Motor neuron (in vitro differentiated cells): ENCODE data around the gene PFKM. TPM values are rescaled to one million over a fixed set of nuclear protein-coding genes. Genes with fewer than 3 reads are reported as not detected.

Experiments used
- ATAC-seq, 8 experiments: fragments of 200-7000 bp; cut with Tn5 transposase; replicated peaks in 6 of 8; 2 replicates each; pipeline ENCODE4 v1.8.0; 2021; ENCODE audit warnings: mild to moderate bottlenecking in 8 of 8, moderate library complexity in 8 of 8
- H3K27ac ChIP-seq, 2 donors: fragments of 250-450 bp; sonication (Bioruptor Pico); 2 replicates each; pipeline ENCODE4 v1.9.0; 2021; ENCODE audit warnings: antibody characterized with exemption in 2 of 2, mild to moderate bottlenecking in 2 of 2, moderate library complexity in 1 of 2
- H3K4me1 ChIP-seq, 2 donors: fragments of 250-450 bp; sonication (Bioruptor Pico); replicated peaks in 1 of 2; 2 replicates each; pipeline ENCODE4 v1.6.1; 2021; ENCODE audit warnings: antibody characterized with exemption in 2 of 2, mild to moderate bottlenecking in 2 of 2, moderate library complexity in 1 of 2
- H3K4me3 ChIP-seq, 5 donors: fragments of 250-450 bp; sonication (Bioruptor Pico); 2 replicates each; pipeline ENCODE4 v1.9.0; 2021; ENCODE audit warnings: antibody characterized with exemption in 5 of 5, mild to moderate bottlenecking in 5 of 5, moderate library complexity in 4 of 5
- WGBS, 10 experiments: fragments of 450-650 bp; shearing (Covaris generic); methylation state at CpG; one replicate each; pipeline ENCODE4 v1.0.0; 2022; 5-methylcytosine and 5-hydroxymethylcytosine counted together
- in situ Hi-C, 9 experiments: fragments of 400-800 bp; cut with MboI; loops; one replicate each; pipeline ENCODE4 v1.15.0; 2021; ENCODE audit warnings: low sequenced_read_pairs in 9 of 9, low pct_unique_long_range_greater_than_20kb in 2 of 9; ENCODE audit not compliant: unreplicated experiment in 9 of 9
- total RNA-seq, 8 experiments: library from RNA; unstranded; fragments of 300-600 nt; gene quantifications; 2 replicates each; pipeline versions ENCODE4 v1.2.3 to v1.2.4, GENCODE V29; 2022

The PFKM gene
- total RNA-seq, 8 experiments from 2014 or later = 66.7 to 146 (median 81.6) TPM

GRCh38 chr12:48185181-48185919, 66.2 kb downstream of the PFKM start:
- peak; percentile 16 to 69 (median 30) for ATAC-seq
- Histone ChIP-seq H3K27ac (peak overlapping the region; percentile 64 to 90), H3K4me1 (peaks cover 14 to 16% of the 10 kb centered on the region in 2 donors), H3K4me3 (peak overlapping the region; percentile 56 to 98 (median 86))
- WGBS, 10 experiments = 20 to 100% (median 36%) methylated on average over 1 to 7 of the region's 10 CpGs; no CpG with 5 or more reads in 4 of the 10 experiments
- in situ Hi-C loops = loop anchor here in 3 of 9 experiments (25.0 kb wide), 2 partner anchors 277 to 473 kb away; partner anchors contain the start of genes RPAP3 (in 2 of the 3) and ANP32D (in 1 of the 3)

- Histone ChIP-seq H3K4me1 (peaks cover 9 to 12% of the 10 kb centered on the region in 2 donors), H3K27ac (no peak overlapping the region), H3K4me3 (no peak overlapping the region)
- ATAC-seq = no peak
- in situ Hi-C loops = loop anchor here in 3 of 9 experiments (25.0 kb wide), 2 partner anchors 274 to 476 kb away; partner anchors contain the start of genes RPAP3 (in 2 of the 3) and ANP32D (in 1 of the 3)
- 25 to 84% (median 67%) methylated on average over 1 to 7 of the region's 10 CpGs for WGBS, 10 experiments
These were observed 68.9 kb downstream of the PFKM start for GRCh38 chr12:48187916-48188695.

- in situ Hi-C loops = loop anchor here in 3 of 9 experiments (25.0 kb wide), 2 partner anchors 273 to 477 kb away; partner anchors contain the start of genes RPAP3 (in 2 of the 3) and ANP32D (in 1 of the 3)
- no peak overlapping the region for H3K4me3 ChIP-seq
These were observed 70.4 kb downstream of the PFKM start for GRCh38 chr12:48189331-48190125.

GRCh38 chr12:48191096-48191495, 71.9 kb downstream of the PFKM start:
- H3K4me3 ChIP-seq = no peak overlapping the region
- H3K4me1 ChIP-seq = peaks cover 1 to 9% of the 10 kb centered on the region in 2 donors
- in situ Hi-C loops = loop anchor here in 3 of 9 experiments (25.0 kb wide), 2 partner anchors 271 to 479 kb away; partner anchors contain the start of genes RPAP3 (in 2 of the 3) and ANP32D (in 1 of the 3)
- no peak for ATAC-seq
- no peak overlapping the region for H3K27ac ChIP-seq

More at GRCh38 chr12:48189331-48190125, 70.4 kb downstream of the PFKM start:
- ATAC-seq = peak; percentile 6 to 58 (median 42)
- no peak overlapping the region for H3K27ac ChIP-seq
- H3K4me1 ChIP-seq = peaks cover 9 to 12% of the 10 kb centered on the region in 2 donors
- 0 to 89% (median 29%) methylated on average over 1 to 6 of the region's 6 CpGs for WGBS, 10 experiments

- WGBS, 10 experiments = 71 to 100% (median 95%) methylated on average over 1 of the region's 1 CpG; no CpG with 5 or more reads in 4 of the 10 experiments
- in situ Hi-C loops = loop anchor here in 3 of 9 experiments (25.0 kb wide), 2 partner anchors 269 to 481 kb away; partner anchors contain the start of genes RPAP3 (in 2 of the 3) and ANP32D (in 1 of the 3)
- Histone ChIP-seq H3K4me3 (no peak overlapping the region), H3K27ac (no peak overlapping the region), H3K4me1 (peaks cover 0 to 3% of the 10 kb centered on the region in 2 donors)
- no peak for ATAC-seq
These were observed 73.7 kb downstream of the PFKM start for GRCh38 chr12:48192861-48193260.

- 12 to 91% (median 61%) methylated on average over 1 to 2 of the region's 2 CpGs; no CpG with 5 or more reads in 2 of the 10 experiments for WGBS, 10 experiments
- Histone ChIP-seq H3K4me3 (no peak overlapping the region), H3K4me1 (peaks cover 0 to 3% of the 10 kb centered on the region in 2 donors), H3K27ac (no peak overlapping the region)
- ATAC-seq = no peak
- in situ Hi-C loops = loop anchor here in 3 of 9 experiments (25.0 kb wide), 2 partner anchors 269 to 481 kb away; partner anchors contain the start of genes RPAP3 (in 2 of the 3) and ANP32D (in 1 of the 3)
These were observed 74.5 kb downstream of the PFKM start for GRCh38 chr12:48193623-48194022.

- 0 to 100% (median 67%) methylated on average over 1 of the region's 1 CpG; no CpG with 5 or more reads in 1 of the 10 experiments for WGBS, 10 experiments
- in situ Hi-C loops = loop anchor here in 3 of 9 experiments (25.0 kb wide), 2 partner anchors 268 to 482 kb away; partner anchors contain the start of genes RPAP3 (in 2 of the 3) and ANP32D (in 1 of the 3)
- H3K4me3 ChIP-seq = no peak overlapping the region
- ATAC-seq = no peak
- peaks cover 0 to 10% of the 10 kb centered on the region in 2 donors for H3K4me1 ChIP-seq
- H3K27ac ChIP-seq = no peak overlapping the region
These were observed 75.6 kb downstream of the PFKM start for GRCh38 chr12:48194799-48195201.

Other genes with a start within 250 kb of the PFKM start
- 10 to 100 TPM in 1 of 8 experiments, 1 to 10 TPM in 3, under 1 TPM in 4; 0.08 to 70.8 (median 0.87) TPM for gene VDR, start 214.4 kb upstream of the PFKM start, total RNA-seq
- 10 to 100 TPM; 26.7 to 79.3 (median 43.5) TPM for gene TMEM106C, start 155.8 kb upstream of the PFKM start, total RNA-seq
- gene COL2A1, start 114.9 kb upstream of the PFKM start, total RNA-seq = 1 to 10 TPM in 7 of 8 experiments, under 1 TPM in 1; 0.78 to 6.6 (median 1.9) TPM
- 10 to 100 TPM in 7 of 8 experiments, 1 to 10 TPM in 1; 9.5 to 28.8 (median 19.2) TPM for gene SENP1, start 13.3 kb upstream of the PFKM start, total RNA-seq
- 10 to 100 TPM; 17.0 to 30.4 (median 27.8) TPM for gene ASB8, start 38.2 kb downstream of the PFKM start, total RNA-seq
- 10 to 100 TPM in 5 of 8 experiments, 1 to 10 TPM in 3; 2.0 to 46.3 (median 29.3) TPM for gene CCDC184, start 64.3 kb downstream of the PFKM start, total RNA-seq
- 1 to 10 TPM in 2 of 8 experiments, under 1 TPM in 6; 0.33 to 1.5 (median 0.73) TPM for gene OR10AD1, start 83.9 kb downstream of the PFKM start, total RNA-seq
- 10 to 100 TPM in 6 of 8 experiments, 1 to 10 TPM in 2; 2.4 to 24.2 (median 16.2) TPM for gene ZNF641, start 231.6 kb downstream of the PFKM start, total RNA-seq